ENCODE results near the gene TEX44.

TEX44 gene

DNA sequence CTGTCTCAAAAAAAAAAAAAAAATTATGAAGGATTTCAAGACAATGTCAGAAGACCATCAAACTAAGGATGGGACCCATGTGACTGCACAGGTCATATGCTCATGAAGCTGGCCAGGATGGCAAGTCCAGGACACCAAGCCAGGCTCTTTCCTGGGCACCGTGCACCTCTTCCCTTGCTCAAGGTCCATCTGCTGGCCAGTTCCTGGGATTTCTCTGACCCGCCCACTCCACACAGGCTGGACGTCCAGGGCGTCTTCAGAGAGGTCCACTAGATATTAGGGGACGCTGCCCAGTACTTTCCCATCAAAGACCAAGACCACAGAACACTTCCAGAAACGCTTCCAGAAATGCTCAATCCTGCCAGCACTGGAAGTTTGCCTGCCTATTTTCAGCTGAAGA is 14.3 kb downstream of the TEX44 start:
- no peak for DNase-seq

DNA sequence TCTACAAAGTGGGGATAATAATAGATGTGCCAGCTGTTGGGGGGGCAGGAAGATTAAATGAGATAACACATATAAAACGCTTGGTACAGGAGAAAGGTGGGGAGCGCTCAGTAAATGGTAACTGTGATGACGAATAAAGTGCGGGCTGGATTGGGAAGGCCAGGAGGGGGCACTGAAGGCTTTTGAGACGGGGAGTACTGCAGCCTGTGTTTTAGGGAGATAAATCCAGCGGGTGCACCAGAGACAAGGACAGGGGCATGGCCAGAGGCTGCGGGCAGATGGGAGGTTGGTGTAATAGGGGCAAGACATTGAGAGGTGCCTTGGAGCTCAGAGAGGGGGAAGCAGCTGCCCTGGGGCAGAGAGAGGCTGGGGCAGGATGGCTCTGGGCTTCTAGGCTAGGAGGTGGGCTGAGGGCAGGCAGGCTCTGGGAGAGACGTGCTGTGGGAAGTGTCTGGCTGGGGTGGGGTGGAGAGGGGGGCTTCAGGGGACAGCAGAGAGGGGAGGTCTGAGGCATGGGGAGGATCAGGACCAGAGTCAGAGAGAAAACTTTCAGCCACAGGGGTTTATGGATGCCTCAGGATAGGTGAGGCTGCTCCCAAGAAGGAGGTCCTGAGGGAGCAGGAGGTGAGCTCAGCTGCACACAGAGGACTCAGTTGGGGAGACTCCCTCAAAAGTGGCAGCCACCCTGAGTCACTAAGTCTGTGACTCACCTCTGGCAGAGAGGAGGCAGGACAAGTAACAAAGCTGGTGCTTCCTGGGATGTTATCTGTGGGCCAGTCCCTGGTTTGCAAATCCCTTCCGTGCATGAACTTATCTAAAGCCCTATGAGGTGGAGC is 18.8 kb downstream of the TEX44 start:
- DNase-seq = no peak

DNA sequence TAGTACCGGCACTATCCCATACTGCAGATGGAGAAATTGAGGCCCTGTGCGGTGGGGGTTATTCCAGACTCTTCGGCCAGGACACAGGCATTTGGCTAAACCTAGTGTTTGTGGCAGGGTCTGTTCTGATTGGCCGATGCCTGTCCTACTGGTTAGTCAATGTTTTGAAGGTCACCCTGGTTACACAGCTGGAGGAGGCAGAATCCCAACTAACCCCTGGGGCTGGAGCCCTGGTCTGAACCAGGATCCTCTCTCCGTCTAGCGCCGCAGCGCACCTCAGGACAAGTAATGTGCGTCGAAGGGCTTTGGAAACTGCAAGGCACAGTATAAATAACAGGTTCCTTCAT is 19.4 kb downstream of the TEX44 start:
- DNase-seq = no peak

DNA sequence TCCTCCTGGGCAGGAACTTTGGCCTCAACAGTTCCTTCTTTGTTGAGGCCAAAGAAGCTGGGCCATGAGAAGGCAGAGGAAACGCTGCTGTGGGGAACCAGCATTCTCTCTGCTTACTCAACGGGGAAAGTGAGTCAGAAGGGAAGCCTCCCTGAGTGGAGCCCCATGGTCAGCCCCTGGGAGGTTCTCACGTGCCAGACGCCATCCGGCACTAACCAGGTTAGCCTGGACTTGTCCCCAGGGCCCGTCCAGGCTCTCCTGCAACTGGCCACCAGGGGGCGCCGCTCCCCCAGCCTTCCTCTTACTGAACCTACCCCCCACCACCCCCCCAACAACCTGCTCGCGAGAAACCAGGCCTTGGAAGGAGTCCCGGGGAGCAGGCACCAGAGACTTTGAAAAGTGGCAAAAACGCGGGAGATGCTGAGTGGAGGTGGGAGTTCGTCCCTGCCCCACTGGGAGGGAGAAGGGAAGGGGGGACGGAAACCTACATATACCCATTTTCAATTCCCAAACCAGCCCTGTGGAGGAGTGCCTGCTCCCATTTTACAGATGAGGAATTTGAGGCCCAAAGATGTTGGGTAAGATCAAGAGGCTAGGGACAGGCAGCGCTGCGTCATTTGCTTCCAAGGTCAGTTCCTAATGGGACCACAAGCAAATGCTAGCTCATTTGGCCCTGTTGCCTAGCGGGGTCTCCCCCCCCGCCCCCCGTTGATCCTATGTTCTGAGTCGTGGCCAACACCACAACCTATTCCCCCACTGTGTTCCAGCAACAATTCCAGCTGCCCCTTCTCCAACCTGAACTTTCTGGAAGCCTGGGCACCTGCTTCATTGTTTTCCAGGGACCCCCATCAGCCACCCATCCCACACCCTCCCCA is 20.0 kb downstream of the TEX44 start:
- no peak for DNase-seq

DNA sequence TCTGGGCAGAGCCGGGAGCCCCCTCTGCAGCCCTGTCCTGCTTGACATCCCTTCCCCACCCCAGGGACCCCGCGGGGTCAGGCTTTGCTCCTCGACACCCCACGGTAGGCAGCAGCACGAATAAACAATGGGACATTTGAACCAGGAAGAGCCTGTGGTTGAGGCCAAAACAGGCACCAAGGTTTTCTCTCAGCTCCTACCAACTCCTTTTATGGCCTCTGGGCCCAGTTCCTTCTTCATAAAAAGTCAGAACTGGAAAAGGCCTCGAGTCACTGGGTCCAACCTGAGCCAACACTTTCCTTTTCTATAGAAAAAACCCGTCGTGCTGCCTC is 20.6 kb downstream of the TEX44 start:
- DNase-seq = no peak

DNA sequence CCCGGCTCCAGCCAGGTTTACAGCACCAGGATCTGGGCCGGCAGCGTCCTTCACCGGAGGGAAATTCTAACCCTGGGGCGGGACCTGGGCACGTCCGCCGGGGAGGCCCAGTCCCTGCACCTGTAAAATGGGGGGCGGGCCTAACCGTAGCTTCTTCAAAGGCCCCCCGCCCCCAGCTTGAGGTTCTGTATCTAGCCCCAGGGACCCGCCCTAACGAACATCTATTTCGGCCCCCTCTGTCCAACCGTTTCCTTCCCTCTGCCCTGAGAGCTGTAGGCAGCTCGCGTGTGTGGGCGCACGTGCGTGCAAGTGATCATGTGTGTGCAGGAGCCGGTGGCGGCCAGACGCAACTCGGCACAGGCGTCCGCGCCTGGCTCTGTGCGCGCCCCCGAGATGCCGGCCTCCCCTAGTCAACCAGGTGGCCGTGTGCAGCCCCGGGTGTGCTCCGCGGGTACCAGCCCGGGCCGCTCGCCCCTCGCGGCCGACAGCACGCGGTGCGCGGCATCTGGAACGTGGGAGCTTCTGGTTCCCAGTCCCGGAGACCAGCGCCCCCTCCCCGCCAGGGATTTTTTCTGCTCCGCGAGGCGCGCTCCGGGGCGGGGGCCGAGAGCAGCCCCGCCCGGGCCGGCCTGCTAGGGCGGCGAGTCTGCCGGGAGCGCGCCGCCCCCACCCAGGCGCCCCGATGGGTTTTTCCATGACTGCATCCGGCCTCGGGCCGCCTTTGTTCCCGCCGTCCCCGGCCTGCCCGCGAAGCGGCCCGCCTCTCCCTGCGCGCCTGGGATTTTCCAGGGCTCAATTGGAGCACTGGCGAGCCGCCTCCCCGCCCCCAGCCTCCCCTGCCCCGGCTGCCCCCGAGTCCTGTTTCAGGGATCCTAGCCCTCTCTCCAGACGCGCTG is 21.2 kb downstream of the TEX44 start:
- no peak for DNase-seq

DNA sequence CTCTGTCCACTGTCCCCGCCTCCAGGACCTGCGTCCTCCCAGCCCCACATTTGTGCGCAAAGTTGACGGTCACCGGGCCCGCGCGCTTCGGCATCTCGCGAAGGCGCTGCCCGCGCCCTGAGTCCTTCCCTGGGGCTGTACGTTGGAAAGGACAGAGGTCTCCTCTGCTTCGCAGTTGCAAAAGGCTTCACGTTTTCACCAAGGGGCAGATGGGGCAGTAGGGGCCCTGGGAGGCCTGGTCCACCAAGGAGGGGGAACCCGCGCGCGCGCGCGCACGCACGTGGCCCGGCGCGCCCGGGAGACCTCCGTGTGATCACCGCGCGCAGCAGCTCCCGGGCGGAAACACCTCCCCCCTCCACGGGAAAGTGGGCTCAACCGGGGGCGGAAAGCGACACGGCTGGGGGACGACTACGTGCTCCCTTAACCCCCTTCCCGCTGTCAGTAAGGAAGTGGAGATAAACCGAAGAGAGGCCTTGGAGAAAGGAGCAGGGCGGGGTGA is 21.9 kb downstream of the TEX44 start:
- DNase-seq = no peak

DNA sequence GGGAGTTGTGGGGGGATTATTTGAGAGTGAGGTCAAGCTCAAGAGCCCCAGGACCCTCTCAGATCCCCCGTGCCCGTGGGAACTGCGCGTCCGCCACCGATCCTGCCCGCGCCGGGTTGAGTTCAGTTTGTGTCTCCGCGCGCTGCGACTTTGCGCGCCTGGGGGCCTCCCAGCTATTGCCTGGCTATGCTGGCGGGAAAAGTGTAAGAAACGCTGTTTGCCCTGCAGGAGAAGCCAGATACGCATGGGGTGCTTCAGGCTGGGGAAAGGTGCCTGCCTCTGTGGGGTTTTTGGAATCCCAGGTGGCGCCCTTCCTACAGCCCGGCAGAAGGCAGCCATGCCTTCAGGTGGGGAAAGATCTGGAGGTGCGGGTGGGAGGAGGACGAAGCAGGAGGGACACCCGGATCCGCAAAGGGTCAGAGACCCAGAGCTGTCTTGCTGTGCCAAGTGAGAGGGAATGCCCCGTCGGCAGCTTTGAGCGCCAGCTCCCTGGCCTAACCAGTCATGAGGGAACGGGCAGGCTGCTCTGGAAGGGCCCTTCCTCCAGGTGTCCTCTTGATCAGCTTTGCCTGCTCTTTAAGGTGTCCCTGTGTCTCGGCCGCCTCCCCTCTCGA is 22.5 kb downstream of the TEX44 start:
- DNase-seq = no peak

DNA sequence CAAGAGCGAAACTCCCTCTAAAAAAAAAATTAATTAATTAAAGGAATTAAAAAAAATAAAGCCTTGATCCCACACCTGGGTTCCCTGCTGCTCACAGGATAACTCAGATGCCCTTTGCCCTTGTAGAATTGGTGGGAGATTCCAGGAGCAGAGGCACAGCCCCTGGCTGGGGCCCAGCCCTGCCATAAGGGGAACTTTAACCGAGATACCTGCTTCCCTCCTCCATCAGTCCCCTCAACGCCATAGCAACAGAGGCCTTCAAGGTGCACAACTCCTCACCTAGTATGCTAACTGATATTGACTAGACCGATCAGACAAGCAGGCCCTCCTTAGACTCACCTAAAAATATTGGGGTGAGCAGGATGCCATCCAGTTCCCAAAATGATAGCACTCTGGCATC is 23.6 kb downstream of the TEX44 start:
- DNase-seq = no peak

DNA sequence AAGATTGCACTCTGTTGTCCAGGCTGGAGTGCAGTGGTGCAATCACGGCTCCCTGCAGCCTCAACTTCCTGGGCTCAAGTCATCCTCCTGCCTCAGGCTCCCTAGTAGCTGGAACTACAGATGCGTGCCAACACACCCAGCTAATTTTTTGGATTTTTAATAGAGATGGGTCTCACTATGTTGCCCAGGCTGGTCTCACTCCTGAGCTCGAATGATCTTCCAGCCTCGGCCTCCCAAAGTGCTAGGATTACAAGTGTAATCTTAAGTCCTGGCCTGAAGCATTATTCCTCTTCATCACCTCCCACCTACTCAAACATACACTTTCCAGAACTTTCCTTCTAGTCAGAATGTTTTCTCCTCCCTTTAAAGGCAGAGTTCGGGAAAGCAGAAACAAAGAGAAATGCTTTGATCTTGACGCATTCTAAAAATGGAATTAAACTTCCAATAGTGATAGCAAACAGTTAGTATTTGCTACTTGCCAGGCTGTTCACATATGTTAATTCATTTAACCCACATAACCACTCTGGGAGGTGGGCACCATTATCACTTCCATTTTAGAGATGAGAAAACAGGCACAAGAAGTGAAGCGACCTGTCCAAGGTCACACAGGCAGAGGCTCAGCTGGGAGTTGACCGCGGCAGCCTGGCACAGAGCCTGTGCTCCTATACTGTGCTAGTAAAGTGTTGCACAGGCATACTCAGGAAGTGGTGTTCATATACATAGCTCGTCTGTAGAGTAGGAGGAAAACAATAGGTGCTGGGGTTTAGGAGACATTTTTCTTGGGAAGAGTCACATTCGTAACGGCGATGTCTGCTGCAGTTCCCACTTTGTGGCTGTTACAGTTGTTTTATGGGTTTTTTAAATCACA is 24.6 kb downstream of the TEX44 start:
- DNase-seq = no peak

DNA sequence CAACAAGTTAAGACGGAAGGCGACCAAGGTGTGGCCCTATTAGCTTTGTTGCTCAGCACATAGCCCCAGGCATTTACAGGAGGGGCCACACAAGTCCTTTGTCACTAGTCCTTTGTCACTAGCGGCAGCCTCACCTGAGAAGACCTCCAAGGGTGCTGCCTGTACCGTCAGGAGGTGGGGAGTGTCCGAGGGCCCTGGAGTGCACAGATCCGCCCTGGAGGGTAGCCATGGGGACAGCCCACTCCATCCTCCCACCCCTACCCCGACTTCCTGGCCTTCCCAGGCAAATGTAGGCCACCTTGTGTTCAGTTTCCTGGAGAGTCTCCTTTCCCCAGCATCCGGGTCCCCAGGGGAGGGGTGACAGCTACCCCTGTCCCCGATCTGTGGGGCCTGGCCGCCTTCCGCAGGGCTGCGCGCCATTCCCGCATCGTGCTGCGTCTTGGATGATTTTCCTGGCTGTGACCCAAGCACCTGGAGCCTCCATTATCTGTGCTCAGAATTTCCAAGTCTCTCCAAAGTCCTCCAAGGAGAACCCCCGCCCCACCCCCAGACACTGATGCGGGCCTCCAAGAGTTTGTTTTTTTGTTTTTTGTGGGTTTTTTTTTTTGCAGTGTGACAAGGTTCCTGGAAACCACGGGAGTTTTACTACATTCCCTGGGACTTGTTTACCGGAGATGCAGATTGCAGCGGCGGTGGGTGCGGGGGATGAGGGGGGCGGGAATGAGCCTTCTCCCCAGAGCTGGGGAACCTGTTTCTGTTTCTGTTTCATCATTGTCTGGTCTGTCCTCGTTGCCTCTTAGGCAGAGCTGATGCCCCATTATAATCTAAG is 28.6 kb downstream of the TEX44 start:
- DNase-seq = no peak

DNA sequence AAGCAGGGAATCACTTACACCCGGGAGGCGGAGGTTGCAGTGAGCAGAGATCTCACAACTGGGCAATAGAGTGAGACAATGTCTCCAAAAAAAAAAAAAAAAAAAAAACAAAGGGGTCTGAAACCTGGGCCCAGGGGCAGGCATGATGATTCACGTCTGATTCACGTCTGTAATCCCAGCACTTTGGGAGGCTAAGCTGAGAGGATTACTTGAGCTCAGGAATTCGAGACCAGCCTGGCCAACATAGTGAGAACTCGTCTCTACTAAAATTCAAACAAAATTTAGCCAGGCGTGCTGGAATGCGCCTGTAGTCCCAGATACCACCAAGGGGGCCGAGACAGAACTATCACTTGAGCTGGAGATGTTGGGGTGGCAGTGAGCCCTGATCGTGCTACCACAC is 30.3 kb downstream of the TEX44 start:
- no peak for DNase-seq

DNA sequence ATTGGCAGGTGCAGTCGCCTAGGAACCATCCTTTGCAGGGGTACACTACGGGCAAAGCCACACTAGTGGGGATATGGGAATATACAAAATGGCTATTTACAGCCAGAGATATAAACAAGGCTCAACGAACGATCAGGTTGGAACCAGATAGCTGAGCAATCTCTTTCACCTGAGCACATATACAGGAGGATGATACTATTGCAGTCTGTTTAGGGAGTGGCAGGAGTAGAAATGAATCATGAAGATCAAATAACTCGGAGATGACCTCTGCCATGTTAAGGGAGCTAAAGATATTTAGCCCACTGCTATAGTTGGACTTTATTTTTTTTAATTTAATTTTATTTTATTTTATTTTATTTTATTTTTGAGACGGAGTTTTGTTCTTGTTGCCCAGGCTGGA is 33.8 kb downstream of the TEX44 start:
- no peak for DNase-seq

DNA sequence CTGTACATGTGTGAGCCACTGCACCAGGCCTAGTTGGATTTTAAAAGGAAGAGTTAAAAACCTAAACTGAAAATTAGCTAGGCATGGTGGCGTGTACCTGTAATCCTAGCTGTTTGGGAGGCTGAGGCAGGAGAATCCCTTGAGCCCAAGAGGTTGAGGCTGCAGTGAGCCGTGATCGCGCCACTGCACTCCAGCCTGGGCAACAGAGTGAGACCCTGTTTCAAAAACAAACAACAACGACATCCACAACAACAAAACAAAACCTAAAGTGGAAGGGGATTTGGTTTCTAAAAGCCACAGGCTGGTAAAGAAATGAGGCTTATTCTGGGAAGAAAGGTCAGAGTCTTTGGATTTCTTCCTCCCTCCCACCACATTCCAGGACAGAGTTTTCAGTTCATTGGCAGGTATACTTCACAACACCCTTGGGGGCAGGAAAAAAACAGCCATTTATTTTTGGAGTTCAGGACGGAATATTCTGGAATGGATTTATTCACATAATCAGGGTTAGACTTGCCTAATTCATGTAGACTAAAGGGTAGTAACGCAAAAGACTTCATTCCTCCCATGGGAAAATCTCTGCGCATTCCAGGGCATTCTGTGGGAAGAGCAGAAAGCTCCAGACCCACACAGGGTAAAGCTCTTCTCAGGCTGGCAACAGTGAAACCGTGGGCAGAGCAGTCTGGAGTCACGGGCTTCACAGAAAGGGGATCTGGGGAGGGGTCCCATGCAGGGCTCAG is 34.9 kb downstream of the TEX44 start:
- DNase-seq = no peak

DNA sequence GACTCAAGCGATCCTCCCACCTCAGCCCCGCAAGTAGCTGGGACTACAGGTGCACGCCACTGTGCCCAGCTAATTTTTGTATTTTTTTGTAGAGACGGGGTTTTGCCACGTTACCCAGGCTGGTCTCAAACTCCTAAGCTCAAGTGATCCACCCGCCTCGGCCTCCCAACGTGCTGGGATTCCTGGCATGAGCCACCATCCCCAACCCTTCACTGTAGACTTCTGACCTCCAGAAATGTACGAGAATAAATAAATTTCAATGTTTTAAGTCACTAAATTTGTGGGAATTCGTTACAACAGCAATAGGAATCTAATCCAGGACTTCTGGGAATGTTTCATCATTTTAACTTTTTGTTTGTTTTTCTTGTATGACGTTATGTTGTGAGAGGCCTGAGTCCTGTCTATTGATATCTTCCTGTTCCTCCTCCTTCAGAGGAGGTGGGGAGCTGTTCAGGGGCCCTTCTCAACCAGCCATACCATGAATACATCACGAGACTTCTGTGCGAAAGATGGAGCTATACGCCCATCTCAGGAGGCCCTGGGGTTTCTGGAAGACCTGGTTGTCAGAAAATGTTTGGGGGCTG is 40.0 kb downstream of the TEX44 start:
- no peak for DNase-seq

DNA sequence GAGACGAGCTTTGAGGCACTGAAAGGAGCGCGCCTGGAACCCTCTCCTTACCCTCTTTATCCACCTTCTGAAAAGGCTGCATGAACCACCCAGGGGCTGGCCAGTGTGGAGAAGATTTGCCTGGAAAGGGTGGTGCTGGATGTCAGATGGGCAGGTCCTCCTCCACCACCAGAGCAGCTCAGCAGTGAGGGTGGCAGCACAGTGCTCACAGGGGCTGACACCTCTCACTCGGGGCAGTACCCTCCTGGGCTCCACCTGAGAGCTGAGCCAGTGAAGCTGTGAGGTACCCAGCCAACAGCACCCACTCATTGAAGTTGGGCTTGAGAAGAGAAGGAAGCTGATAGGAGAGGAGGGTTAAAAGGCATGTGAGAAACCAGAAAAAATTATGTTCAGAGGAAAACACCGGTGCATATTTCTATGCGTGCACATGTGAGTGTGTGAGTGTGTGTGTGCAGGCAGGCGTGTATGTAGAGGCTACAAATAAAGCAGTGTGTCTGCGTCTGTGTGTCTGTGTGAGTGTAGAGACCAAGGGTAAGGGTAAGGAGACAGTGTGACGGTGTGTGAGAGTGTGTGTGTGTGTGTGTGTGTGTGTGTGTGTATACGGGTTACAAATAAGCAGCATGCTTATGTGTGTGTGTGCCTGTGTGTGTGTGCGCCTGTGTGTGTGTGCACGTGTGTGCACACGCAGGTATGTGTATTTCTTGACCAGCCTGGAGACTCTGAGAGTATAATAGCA is 40.7 kb downstream of the TEX44 start:
- no peak for DNase-seq

DNA sequence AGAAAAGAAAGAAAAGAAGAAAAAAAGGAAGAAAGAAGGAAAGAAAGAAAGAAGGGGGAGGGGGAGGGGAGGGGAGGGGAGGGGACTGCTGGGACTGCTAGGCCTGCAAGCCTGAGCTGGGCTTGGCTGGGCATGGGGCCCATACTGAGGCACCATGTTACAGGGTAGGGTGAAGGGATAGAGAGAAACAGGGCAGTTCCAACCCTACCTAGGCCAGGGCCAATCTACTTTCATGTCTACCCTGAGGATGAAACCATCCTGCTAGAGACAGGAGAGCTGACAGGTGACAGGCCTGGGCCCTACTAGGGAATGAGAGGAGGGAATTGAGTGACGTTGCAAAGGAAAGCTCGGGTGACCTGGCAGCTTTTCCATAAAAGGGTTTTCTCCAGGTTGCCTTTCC is 41.7 kb downstream of the TEX44 start:
- DNase-seq = no peak

DNA sequence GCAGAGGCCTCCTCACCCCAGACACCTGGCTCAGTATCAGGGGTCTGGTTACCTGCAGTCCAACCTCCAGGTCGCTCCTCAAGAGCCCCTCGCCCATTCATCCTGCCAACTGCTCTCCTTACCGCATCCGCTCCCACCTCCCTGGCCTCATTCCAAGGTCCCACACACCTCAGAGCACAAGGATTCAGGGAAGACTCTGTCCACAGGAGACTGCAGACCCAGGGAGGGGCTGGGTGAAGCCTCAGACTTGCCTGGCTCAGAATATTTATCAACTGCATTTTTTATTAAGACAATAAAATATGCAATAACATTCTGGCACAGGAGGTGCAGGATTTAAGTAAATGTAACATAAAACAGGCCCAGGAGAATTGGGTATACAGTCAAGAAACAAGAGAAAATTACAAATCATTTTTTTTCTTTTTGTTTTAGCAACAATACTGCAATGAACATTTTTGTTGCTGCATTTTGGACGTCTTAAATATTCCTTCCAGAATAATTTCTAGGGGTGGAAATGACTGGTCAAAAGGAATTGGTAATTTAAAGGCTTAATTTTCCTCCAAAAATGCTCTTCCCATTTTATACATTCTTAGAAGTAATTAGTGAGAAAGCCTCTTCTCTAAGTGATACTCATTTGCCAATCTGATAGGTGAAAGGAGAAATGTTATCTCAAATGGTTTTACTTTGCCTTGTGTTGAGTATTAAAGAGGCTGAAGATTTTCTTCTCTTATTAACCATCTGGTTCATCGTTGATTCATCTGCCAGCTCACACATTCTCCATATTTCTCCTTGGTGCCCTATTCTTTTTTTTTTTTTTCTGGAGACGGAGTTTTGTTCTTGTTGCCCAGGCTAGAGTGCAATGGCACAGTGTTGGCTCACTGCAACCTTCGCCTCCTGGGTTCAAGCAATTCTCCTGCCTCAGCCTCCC is 42.5 kb downstream of the TEX44 start:
- no peak for DNase-seq

All from NCI-H446 treated with DMSO at 0.1 percent for 48 hours (cell line).